B cell (primary cell): ENCODE measurements around the gene DPEP2NB.

Experiments used
- EZH2 ChIP-seq: IDR thresholded peaks from 2 replicates; pipeline ENCODE4 v1.6.1; 2012; ENCODE audit warnings: borderline replicate concordance, low read depth, mild to moderate bottlenecking, moderate library complexity, low read length; ENCODE audit not compliant: insufficient read depth, poor library complexity, severe bottlenecking
- TF ChIP-seq, protein P1 (sequence below): fragments of 200-600 bp; IDR thresholded peaks from one replicate; pipeline ENCODE4 v1.8.0; 2022; ENCODE audit warnings: antibody characterized with exemption, mild to moderate bottlenecking

GRCh38 chr16:68013440-68013839, 2.3 kb downstream of the DPEP2NB start:
- TF ChIP-seq, protein P1, sequence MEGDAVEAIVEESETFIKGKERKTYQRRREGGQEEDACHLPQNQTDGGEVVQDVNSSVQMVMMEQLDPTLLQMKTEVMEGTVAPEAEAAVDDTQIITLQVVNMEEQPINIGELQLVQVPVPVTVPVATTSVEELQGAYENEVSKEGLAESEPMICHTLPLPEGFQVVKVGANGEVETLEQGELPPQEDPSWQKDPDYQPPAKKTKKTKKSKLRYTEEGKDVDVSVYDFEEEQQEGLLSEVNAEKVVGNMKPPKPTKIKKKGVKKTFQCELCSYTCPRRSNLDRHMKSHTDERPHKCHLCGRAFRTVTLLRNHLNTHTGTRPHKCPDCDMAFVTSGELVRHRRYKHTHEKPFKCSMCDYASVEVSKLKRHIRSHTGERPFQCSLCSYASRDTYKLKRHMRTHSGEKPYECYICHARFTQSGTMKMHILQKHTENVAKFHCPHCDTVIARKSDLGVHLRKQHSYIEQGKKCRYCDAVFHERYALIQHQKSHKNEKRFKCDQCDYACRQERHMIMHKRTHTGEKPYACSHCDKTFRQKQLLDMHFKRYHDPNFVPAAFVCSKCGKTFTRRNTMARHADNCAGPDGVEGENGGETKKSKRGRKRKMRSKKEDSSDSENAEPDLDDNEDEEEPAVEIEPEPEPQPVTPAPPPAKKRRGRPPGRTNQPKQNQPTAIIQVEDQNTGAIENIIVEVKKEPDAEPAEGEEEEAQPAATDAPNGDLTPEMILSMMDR, result no peak
- TF ChIP-seq EZH2, result no peak
